Muscle of leg (tissue), 11 donors: ENCODE measurements around the gene CRELD1. TPM values are rescaled to one million over a fixed set of nuclear protein-coding genes. Genes with fewer than 3 reads are reported as not detected.

Source experiments
- DNase-seq: peaks from one replicate; pipeline ENCODE4 v3.0.0; 2013
- H3K27ac ChIP-seq: one replicate; pipeline ENCODE4 v1.5.1; 2013; ENCODE audit warnings: mild to moderate bottlenecking, low read length, control low read depth
- H3K27me3 ChIP-seq: one replicate; pipeline ENCODE4 v1.6.1; 2013; ENCODE audit warnings: low read length; ENCODE audit not compliant: control insufficient read depth, insufficient read depth
- H3K36me3 ChIP-seq: one replicate; pipeline ENCODE4 v1.6.1; 2013; ENCODE audit warnings: low read length; ENCODE audit not compliant: control insufficient read depth, insufficient read depth
- H3K4me1 ChIP-seq: one replicate; pipeline ENCODE4 v1.6.1; 2013; ENCODE audit warnings: low read length; ENCODE audit not compliant: control insufficient read depth, insufficient read depth
- H3K4me3 ChIP-seq: one replicate; pipeline ENCODE4 v1.5.1; 2013; ENCODE audit warnings: low read length, control low read depth
- H3K9me3 ChIP-seq: replicated peaks from 2 replicates; pipeline ENCODE4 v1.6.1; 2013; ENCODE audit warnings: low read depth, low read length; ENCODE audit not compliant: control insufficient read depth
- WGBS: methylation state at CpG from one replicate; pipeline ENCODE4 v1.1.5; 2013; ENCODE audit warnings: missing lambda C conversion rate; ENCODE audit not compliant: insufficient coverage; 5-methylcytosine and 5-hydroxymethylcytosine counted together
- polyA plus RNA-seq, 8 donors: library from polyadenylated mRNA; unstranded; fragments of 120-200 nt; gene quantifications; one replicate each; pipeline versions ENCODE4 v1.2.1 to v1.2.3, GENCODE V29; 2013; ENCODE audit warnings: inconsistent platforms in 1 of 8, low replicate concordance in 1 of 8; ENCODE audit not compliant: insufficient read length in 8 of 8, insufficient read depth in 1 of 8
- total RNA-seq: library from RNA; stranded (reverse); fragments of 120-200 nt; gene quantifications from one replicate; pipeline ENCODE4 v1.2.4, GENCODE V29; 2013

Gene CRELD1
- total and polyA plus RNA-seq, 9 donors: 22.5 to 42.4 (median 31.9) TPM

DNA sequence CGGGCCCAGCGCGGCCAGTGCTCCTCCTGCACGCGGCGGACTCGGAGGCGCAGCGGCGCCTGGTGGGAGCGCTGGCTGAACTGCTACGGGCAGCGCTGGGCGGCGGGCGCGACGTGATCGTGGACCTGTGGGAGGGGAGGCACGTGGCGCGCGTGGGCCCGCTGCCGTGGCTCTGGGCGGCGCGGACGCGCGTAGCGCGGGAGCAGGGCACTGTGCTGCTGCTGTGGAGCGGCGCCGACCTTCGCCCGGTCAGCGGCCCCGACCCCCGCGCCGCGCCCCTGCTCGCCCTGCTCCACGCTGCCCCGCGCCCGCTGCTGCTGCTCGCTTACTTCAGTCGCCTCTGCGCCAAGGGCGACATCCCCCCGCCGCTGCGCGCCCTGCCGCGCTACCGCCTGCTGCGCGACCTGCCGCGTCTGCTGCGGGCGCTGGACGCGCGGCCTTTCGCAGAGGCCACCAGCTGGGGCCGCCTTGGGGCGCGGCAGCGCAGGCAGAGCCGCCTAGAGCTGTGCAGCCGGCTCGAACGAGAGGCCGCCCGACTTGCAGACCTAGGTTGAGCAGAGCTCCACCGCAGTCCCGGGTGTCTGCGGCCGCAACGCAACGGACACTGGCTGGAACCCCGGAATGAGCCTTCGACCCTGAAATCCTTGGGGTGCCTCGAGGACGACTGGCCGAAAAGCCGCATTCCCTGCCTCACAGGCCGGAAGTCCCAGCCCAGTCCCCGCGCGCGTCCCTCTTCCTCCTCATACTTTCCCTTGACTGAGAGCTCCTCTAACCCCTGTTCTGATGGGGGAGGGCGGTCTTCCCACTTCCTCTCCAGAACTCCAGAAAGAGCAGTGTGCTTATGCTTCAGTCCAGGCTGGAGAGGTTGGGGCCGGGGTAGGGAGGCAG, 18.1 kb upstream of the CRELD1 start:
- WGBS: under 1% methylated on average over 93 of the region's 99 CpGs
- Histone ChIP-seq H3K27me3 (no peaks in the 10 kb centered on the region), H3K9me3 (no peaks in the 10 kb centered on the region), H3K36me3 (no peaks in the 10 kb centered on the region), H3K4me1 (peaks cover 35% of the 10 kb centered on the region), H3K4me3 (peak overlapping the region; percentile 69), H3K27ac (peak overlapping the region; percentile 97)
- DNase-seq: peak; percentile 94

DNA sequence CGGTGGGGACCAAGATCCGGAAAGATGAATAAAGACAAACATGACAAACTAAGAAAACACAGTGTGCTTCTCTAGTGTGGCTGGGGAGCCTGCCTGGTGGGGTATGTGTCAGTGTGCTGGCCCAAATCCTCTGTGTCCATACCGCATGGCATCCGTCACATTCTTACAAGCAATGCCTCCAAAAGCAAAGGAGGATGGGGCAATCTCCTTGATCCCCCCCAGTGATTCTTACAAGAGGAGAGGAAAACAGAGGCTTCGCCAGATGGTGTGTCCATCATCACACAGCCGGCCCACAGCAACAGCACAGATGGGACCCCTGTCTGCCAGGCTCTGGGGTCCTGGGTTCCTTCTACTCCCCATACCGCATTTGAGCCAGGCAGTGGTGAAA, 17.3 kb upstream of the CRELD1 start:
- peaks cover 35% of the 10 kb centered on the region for H3K4me1 ChIP-seq
- DNase-seq: no peak
- no peaks in the 10 kb centered on the region for H3K9me3 ChIP-seq
- H3K27ac ChIP-seq: peak overlapping the region; percentile 97
- H3K27me3 ChIP-seq: no peaks in the 10 kb centered on the region
- no peaks in the 10 kb centered on the region for H3K36me3 ChIP-seq
- peak overlapping the region; percentile 69 for H3K4me3 ChIP-seq
- WGBS: 0% methylated on average over 1 of the region's 7 CpGs

DNA sequence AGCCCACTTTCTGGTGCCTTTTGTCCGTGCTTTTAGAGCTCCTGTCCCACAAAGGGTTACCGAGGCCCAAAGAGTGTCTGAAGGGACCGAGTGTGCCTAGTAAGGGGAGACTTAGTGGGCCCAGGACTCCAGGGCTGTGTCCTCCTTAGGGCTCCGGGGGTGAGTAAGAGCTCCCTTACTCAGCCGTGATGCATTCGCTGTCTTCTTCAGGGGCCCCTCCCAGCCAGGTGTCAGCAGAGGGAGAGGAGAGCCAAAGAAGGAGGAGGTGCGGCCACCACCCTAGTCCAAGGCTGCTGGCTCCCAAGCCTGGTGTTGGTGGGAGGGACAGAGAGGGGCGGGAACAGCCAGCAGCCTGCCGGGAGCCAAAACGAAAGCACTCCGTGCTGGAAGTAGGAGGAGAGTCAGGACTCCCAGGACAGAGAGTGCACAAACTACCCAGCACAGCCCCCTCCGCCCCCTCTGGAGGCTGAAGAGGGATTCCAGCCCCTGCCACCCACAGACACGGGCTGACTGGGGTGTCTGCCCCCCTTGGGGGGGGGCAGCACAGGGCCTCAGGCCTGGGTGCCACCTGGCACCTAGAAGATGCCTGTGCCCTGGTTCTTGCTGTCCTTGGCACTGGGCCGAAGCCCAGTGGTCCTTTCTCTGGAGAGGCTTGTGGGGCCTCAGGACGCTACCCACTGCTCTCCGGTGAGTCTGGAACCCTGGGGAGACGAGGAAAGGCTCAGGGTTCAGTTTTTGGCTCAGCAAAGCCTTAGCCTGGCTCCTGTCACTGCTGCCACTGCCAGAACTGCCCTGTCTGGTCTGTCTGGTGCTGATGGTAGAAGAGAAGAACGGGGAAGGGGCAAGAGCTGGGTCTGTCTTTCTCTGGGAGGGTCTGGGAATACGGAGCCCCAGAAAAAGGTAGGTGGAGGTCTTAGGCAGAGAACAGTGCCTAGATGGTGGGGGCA, 16.6 kb upstream of the CRELD1 start, which contains the start of gene IL17RC:
TSS of gene IL17RC (plus strand) at position 365 of the 947 bp plus-strand sequence. CDS start at position 583, 218 bp downstream.
- Histone ChIP-seq H3K27me3 (no peaks in the 10 kb centered on the region), H3K9me3 (no peaks in the 10 kb centered on the region), H3K27ac (peak within 1 kb of the TSS; percentile 97), H3K4me1 (peaks cover 35% of the 10 kb centered on the region), H3K36me3 (peaks cover 2% of the 10 kb centered on the region), H3K4me3 (peak within 1 kb of the TSS; percentile 69)
- DNase-seq: peak; percentile 97
- 8% methylated on average over 9 of the region's 19 CpGs for WGBS

DNA sequence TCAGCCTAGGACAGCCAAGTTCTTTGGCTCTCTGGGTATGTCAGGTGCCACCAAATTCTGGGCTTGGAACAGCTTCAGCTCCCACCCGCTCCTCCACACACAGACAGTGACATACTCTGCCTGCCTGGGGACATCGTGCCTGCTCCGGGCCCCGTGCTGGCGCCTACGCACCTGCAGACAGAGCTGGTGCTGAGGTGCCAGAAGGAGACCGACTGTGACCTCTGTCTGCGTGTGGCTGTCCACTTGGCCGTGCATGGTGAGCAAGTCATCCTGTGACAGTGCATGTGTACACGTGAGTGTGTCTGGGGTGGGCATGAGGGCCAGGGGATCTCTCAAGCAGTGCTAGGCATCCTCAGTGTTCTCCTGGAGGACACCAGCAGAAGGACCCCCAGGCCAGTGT, 15.8 kb upstream of the CRELD1 start:
- Histone ChIP-seq H3K27ac (peak overlapping the region; percentile 97), H3K9me3 (no peaks in the 10 kb centered on the region)
- WGBS: 78% methylated on average over 10 of the region's 10 CpGs

DNA sequence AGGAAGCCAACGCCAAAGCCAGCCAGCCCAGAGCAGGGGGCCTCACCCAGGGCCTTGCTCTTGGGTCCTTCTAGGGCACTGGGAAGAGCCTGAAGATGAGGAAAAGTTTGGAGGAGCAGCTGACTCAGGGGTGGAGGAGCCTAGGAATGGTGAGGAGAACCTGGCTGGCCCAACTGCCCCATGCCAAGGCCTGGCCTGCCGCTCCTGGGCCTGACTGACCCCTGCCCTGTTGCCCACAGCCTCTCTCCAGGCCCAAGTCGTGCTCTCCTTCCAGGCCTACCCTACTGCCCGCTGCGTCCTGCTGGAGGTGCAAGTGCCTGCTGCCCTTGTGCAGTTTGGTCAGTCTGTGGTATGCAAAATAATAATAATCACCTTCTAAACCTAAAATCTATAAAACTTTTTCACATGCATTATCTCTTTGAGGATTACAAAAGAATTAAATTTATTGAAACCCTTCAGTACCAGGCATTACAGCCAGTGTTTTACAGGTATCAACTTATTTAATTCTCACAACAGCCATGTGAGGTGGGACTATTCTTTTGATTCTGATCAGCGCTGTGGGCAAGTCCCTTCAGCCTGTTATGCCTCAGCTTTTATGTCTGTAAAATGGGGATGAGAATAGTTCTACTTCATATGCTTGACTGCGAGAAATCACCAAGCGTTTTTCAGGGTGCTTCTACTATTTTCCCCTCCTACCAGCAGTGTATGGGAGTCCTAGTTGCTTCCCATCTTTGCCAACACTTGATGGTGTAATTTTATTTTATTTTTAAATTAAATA, 15.2 kb upstream of the CRELD1 start:
- no peaks in the 10 kb centered on the region for H3K27me3 ChIP-seq
- peaks cover 8% of the 10 kb centered on the region for H3K36me3 ChIP-seq
- H3K4me1 ChIP-seq: peaks cover 35% of the 10 kb centered on the region
- 94% methylated on average over 5 of the region's 8 CpGs for WGBS
- H3K4me3 ChIP-seq: no peak overlapping the region
- DNase-seq: no peak
- H3K9me3 ChIP-seq: no peaks in the 10 kb centered on the region
- H3K27ac ChIP-seq: no peak overlapping the region

More for the DNA sequence above, 15.8 kb upstream of the CRELD1 start:
- H3K4me1 ChIP-seq: peaks cover 35% of the 10 kb centered on the region
- peaks cover 7% of the 10 kb centered on the region for H3K36me3 ChIP-seq
- DNase-seq: no peak
- no peaks in the 10 kb centered on the region for H3K27me3 ChIP-seq
- no peak overlapping the region for H3K4me3 ChIP-seq

DNA sequence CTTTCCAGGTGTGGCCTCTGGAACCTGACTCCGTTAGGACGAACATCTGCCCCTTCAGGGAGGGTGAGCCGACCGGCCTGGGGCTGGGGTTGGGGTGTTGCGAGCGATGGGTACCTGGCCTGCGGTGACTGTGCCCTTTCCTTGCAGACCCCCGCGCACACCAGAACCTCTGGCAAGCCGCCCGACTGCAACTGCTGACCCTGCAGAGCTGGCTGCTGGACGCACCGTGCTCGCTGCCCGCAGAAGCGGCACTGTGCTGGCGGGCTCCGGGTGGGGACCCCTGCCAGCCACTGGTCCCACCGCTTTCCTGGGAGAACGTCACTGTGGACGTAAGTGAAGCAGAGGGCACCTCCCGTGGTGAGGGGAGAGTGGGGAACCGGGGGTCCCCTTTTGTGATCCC, 5.5 kb upstream of the CRELD1 start:
- 89% methylated on average over 16 of the region's 23 CpGs for WGBS
- H3K36me3 ChIP-seq: peaks cover 51% of the 10 kb centered on the region
- no peak overlapping the region for H3K27ac ChIP-seq
- DNase-seq: no peak
- no peaks in the 10 kb centered on the region for H3K27me3 ChIP-seq
- peaks cover 9% of the 10 kb centered on the region for H3K4me1 ChIP-seq
- H3K9me3 ChIP-seq: no peaks in the 10 kb centered on the region
- no peak overlapping the region for H3K4me3 ChIP-seq

DNA sequence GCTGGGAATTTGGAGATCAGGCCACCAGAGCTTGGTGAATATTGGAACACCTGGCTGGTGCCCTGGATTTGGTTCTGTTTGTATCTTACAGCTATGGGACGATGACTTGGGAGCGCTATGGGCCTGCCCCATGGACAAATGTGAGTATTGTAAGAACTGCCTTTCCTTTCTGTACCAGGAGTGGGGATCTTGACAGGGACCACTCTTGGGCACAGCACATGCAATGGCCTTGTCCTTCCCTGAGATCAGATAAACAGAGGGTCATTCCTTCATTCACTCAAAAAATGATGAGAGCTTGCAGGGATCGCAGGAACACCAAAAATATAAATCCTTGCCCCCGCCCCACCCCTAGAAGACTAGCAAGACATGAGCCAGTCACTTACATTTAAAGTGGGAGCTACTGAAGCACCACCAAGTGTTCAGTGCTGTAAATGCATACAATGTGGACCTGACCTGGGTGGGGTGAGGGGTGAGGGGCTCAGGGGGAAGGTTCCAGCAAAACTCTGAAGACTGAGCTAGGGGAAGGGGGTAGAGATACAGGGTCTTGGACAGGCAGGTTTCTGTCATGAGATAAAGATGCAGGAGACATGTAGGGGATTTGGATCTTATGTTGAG, 2.7 kb upstream of the CRELD1 start:
- Histone ChIP-seq H3K36me3 (peaks cover 30% of the 10 kb centered on the region), H3K27ac (no peak overlapping the region), H3K27me3 (no peaks in the 10 kb centered on the region), H3K9me3 (no peaks in the 10 kb centered on the region), H3K4me1 (peaks cover 21% of the 10 kb centered on the region), H3K4me3 (no peak overlapping the region)
- WGBS: 100% methylated on average over 2 of the region's 4 CpGs
- DNase-seq: no peak

DNA sequence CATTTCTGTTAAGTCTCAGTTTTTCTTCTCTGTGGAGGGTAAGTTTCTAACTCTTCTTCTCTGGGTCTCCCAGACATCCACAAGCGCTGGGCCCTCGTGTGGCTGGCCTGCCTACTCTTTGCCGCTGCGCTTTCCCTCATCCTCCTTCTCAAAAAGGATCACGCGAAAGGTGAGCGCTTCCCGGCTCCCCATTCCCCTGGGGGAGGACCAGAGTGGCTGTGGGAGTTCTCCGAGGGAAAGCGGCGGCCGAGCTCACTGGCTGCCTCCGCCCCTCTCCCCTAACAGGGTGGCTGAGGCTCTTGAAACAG, 1.1 kb upstream of the CRELD1 start:
- Histone ChIP-seq H3K27ac (peak overlapping the region; percentile 93), H3K9me3 (no peaks in the 10 kb centered on the region), H3K36me3 (peaks cover 38% of the 10 kb centered on the region), H3K4me3 (peak overlapping the region; percentile 75), H3K27me3 (no peaks in the 10 kb centered on the region), H3K4me1 (peaks cover 21% of the 10 kb centered on the region)
- WGBS: 0% methylated on average over 1 of the region's 13 CpGs
- DNase-seq: no peak

DNA sequence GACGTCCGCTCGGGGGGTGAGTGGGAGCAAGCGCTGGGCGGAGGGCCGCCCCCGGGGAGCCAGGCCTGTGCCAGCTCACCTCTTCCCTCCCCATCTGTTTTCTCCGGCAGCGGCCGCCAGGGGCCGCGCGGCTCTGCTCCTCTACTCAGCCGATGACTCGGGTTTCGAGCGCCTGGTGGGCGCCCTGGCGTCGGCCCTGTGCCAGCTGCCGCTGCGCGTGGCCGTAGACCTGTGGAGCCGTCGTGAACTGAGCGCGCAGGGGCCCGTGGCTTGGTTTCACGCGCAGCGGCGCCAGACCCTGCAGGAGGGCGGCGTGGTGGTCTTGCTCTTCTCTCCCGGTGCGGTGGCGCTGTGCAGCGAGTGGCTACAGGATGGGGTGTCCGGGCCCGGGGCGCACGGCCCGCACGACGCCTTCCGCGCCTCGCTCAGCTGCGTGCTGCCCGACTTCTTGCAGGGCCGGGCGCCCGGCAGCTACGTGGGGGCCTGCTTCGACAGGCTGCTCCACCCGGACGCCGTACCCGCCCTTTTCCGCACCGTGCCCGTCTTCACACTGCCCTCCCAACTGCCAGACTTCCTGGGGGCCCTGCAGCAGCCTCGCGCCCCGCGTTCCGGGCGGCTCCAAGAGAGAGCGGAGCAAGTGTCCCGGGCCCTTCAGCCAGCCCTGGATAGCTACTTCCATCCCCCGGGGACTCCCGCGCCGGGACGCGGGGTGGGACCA, 632 bp upstream of the CRELD1 start:
- WGBS: under 1% methylated on average over 71 of the region's 77 CpGs
- peak overlapping the region; percentile 93 for H3K27ac ChIP-seq
- H3K27me3 ChIP-seq: no peaks in the 10 kb centered on the region
- peak overlapping the region; percentile 75 for H3K4me3 ChIP-seq
- peak; percentile 86 for DNase-seq
- H3K4me1 ChIP-seq: peaks cover 21% of the 10 kb centered on the region
- H3K9me3 ChIP-seq: no peaks in the 10 kb centered on the region
- peaks cover 41% of the 10 kb centered on the region for H3K36me3 ChIP-seq
